Measurements from ENCODE around the gene CENPE.

CENPE gene

DNA sequence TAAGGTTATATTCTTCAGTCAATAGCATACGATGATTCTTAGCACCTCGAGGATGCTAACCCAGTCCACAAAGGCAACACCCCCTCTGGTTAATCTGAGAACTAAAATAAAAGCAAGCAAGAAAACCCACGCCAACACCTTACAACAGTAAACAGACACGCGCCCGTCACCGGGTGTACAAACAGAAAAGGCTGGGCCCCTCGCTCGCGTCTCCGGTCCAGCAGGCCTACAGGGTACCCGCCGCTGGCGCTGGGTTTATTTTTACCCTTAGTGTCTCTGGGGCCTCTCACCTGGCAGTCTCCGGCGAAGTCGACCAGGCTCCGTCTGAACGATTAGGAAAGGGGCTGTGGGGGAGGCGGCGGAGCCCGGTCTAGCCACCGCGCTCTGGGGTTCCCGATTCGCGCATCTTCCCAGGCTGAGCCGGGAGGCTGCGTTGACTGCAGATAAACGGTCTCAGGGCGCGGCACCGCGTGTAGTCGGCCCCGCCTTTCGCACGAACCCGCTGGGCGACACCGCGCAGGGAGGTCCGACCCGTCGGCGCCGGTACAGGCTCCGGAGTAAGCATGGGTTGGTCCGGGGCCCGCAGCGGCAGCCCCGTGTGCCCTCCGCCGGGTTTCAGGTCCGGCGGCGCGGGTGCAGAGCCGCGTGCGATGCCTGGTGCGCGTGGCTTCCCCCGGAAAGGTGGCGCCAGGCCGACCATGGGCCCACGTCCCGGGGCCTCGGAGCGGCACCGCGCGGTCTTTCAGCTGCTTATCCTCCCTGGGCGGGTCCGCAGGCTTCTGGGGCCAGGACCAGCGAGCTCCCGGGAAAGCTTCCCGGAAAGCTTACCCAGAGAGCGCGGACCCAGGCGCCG is 122.0 kb downstream of the CENPE start:
- DNase-seq = peak; percentile 95

DNA sequence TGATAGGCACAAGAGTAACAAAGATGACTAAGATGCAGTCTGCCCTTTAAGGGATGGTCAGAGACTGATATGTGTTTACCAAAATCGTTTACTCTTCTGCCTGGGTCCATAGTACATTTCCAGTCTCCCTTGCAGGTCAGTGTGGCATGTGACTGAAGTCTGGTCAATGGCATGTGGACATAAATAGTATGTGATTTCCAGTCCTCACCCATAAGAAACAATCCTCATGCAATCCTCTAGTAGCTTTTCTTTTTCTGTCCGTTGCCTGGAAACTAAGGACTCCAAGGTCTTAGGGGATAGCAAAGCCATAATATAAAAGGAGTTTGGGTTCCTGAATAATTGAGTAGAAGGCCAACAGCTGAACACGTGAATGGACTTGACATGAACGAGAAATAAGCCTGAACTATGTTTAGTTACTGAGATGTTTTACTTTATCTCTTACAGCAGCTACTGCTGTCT is 122.7 kb downstream of the CENPE start:
- no peak for DNase-seq

DNA sequence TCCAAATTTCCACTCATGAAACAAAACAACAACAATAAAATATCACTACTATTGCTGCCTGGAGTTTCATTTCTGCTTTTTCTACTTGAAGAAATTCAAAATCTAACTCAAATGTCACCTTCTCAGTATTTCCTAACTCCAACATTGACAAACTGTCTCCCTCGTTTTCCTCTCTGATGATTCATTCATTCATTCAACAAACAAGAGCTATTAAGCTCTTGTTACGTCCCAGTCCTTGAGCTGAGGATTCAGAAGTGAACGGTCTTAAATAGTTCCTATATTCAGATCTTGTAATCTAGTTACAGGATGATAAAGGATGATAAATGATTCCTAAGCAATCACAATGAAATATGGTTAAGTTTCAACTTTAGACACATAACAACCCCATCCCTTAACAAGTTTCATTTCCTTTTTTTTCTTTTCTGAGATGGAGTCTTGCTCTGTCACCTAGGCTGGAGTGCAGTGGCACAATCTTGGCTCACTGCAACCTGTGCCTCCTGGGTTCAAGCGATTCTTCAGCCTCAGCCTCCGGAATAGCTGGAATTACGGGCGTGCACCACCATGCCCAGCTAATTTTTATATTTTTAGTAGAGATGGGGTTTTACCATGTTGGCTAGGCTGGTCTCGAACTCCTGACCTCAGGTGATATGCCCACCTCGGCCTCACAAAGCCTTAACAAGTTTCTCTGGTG is 123.3 kb downstream of the CENPE start:
- no peak for DNase-seq

DNA sequence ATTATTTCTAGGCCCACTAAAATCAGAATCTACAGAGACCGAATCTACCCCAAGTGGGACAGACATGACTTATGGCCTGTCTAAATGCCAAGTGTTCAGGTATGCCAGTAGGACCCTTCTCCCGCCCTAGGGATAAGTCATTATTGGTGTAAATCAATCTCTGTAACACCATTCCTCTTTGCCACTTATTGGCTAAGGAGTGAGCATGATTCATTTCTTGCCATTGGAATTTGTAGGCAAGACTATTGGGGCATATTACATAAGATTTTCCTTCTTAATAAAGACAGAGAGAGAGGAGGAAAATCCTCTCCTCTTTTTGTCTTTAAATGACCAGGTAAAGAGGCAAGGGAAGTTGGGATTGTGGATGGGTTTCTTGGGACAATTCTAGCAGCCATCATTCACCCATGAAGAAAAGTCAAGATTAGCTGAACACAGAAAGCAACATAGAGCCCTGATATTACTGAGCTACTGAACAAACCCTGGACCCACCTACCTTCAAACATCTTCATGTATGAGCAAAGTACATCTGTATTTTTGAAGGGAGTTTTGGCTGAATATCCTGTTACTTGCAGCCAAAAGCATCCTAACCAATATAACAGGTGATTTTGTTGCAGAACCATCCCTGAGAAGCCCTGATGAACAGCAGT is 124.2 kb downstream of the CENPE start:
- no peak for DNase-seq

DNA sequence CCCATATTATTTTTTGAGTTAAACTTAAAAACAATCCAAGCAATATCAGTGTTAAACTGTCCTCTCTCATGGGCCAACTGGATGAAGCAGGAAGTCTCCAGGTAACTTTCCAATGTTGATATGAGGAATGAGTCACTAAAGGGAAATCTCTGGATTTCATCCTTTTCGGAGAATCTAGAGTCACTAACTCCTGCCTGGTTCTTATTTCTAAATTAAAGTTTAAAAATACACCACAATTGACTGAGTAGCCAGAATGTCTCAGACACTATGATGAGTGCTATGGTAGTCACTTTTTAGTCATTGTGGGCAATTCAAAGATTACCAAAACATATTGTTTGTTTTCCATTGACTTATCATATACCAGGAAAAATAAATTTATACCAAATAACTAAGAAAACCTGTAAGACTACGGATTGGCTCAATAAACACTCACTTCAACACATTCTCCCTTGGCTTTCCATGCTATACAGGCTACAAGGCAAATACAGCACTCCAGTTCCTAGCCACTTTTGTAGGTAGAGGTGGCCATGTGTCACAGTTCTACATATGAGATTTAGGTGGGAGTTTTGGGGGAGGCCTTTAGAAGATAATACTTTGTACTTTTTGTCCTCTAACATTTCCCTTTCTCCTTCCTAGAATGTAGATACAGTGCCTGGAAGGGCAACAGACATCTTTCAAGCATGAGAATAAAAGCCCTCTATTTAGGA is 130.1 kb downstream of the CENPE start:
- DNase-seq = no peak

DNA sequence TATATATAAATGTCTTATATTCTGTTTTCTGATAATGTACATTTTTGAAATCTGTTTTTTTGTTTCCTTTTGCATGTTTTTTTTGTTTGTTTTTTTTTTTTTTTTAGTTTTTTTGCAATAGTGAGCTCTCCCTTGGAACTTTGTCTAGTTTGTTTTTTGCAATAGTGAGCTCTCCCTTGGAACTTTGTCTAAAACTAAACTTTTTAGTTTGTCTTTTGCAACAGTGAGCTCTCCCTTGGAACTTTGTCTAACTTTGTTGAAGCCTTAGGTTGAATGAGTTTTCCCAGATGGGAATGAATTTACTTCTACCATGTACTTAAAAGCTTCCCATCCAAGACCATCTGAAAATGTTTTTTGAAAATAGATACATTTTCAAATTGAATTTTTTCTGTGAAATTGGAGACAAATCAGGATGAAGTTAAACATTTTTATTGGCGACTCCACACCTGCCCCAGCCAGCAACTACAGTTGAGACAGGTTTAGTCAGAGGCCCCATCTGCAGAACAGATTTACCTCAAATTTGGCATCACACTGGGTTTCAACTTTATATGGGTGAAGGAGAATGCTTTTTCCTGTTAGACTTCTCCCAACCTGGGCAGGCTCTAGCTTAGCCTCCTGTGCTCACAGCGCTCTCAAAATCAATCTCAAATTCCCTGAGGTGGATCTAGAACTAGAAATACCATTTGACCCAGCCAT is 137.5 kb downstream of the CENPE start:
- no peak for DNase-seq

Data from retina (tissue), 1 donor.